OCI-LY7 (cell line): ENCODE results near the gene CCAR1. TPM values are rescaled to one million over a fixed set of nuclear protein-coding genes. Genes with fewer than 3 reads are reported as not detected.
A peak's percentile ranks its signal among the peaks of the same experiment; 100 is the strongest.

Source experiments
- BruUV-seq: library from RNA; stranded (reverse); fragments of 400-500 nt; replicated peaks from 2 replicates; lab custom pipeline; 2021; lab: Mats Ljungman, UMichigan
- CTCF ChIA-PET: fragments of 300-600 bp; sonication (Branson Sonifier 250); formaldehyde crosslinking; loops from one replicate; lab custom pipeline; 2022; ENCODE audit warnings: antibody characterized with exemption; ENCODE audit not compliant: unreplicated experiment; lab: Charles Lee
- POLR2A ChIA-PET: fragments of 300-600 bp; sonication (Branson Sonifier 250); formaldehyde crosslinking; loops from one replicate; lab custom pipeline; 2022; ENCODE audit warnings: antibody characterized with exemption; lab: Charles Lee
- DNase-seq: peaks from one replicate; pipeline ENCODE4 v3.0.0-alpha.2; 2015; ENCODE audit warnings: low spot score
- H2AFZ ChIP-seq: fragments of 200-600 bp; sonication (generic), shearing (Covaris generic); 2 replicates; pipeline ENCODE4 v1.6.1; 2014; ENCODE audit warnings: mild to moderate bottlenecking, antibody characterized with exemption, low read length, moderate library complexity
- H3K27ac ChIP-seq: fragments of 200-600 bp; sonication (generic); 2 replicates; pipeline ENCODE4 v1.5.1; 2014; ENCODE audit warnings: mixed run types, low read depth, mild to moderate bottlenecking, moderate library complexity, low read length, inconsistent platforms; ENCODE audit not compliant: poor library complexity, severe bottlenecking
- H3K36me3 ChIP-seq: fragments of 200-600 bp; sonication (generic); 2 replicates; pipeline ENCODE4 v1.6.1; 2014; ENCODE audit warnings: mild to moderate bottlenecking, antibody characterized with exemption, low read length, moderate library complexity, mixed read lengths; ENCODE audit not compliant: insufficient read depth
- H3K4me1 ChIP-seq: fragments of 200-600 bp; sonication (generic); 2 replicates; pipeline ENCODE4 v1.5.1; 2014; ENCODE audit warnings: mild to moderate bottlenecking, low read length; ENCODE audit not compliant: insufficient read depth, poor library complexity, severe bottlenecking
- H3K4me2 ChIP-seq: fragments of 200-600 bp; sonication (generic); 2 replicates; pipeline ENCODE4 v1.6.1; 2014; ENCODE audit warnings: mild to moderate bottlenecking, low read length
- H3K4me3 ChIP-seq: fragments of 200-600 bp; sonication (generic); 2 replicates; pipeline ENCODE4 v1.5.1; 2014; ENCODE audit warnings: mild to moderate bottlenecking, low read depth, low read length; ENCODE audit not compliant: poor library complexity, severe bottlenecking
- H3K79me2 ChIP-seq: fragments of 200-600 bp; sonication (generic); 2 replicates; pipeline ENCODE4 v1.6.1; 2016; ENCODE audit warnings: low read depth, mild to moderate bottlenecking, low read length, moderate library complexity, mixed read lengths; ENCODE audit not compliant: insufficient read depth
- H3K9me2 ChIP-seq: fragments of 200-600 bp; sonication (generic); 2 replicates; pipeline ENCODE4 v1.6.1; 2016; ENCODE audit warnings: mild to moderate bottlenecking, low read length, mixed read lengths; ENCODE audit not compliant: insufficient read depth
- H3K9me3 ChIP-seq: fragments of 200-600 bp; sonication (generic); 2 replicates; pipeline ENCODE4 v1.6.1; 2014; ENCODE audit warnings: mild to moderate bottlenecking, mixed run types, low read length, mixed read lengths
- H4K20me1 ChIP-seq: fragments of 200-600 bp; sonication (generic); 2 replicates; pipeline ENCODE4 v1.6.1; 2014; ENCODE audit warnings: mild to moderate bottlenecking, antibody characterized with exemption, low read length, moderate library complexity, mixed read lengths; ENCODE audit not compliant: insufficient read depth
- EZH2phosphoT487 ChIP-seq: fragments of 200-600 bp; sonication (generic); IDR thresholded peaks from 2 replicates; pipeline ENCODE4 v1.6.1; 2018; ENCODE audit warnings: low read depth, borderline replicate concordance, mild to moderate bottlenecking, mixed run types, antibody characterized with exemption, low read length, moderate library complexity, mixed read lengths
- intact Hi-C: fragments of 100-400 bp; cut with micrococcal nuclease; formaldehyde crosslinking; loops from one replicate; pipeline ENCODE4 v1.10.0; 2022; ENCODE audit not compliant: unreplicated experiment
- total RNA-seq, 2 experiments: library from RNA; depleted of rRNA in 1 of 2; stranded (reverse); fragments of >200 nt in 1 of 2; shearing (Covaris generic) in 1 of 2; gene quantifications; 2 replicates each; pipeline ENCODE4 v1.2.3, GENCODE V29; 2014 to 2022
- TF ChIP-seq, protein P1 (sequence below): fragments of 200-600 bp; sonication (generic); conservative IDR thresholded peaks from 2 replicates; pipeline ENCODE4 v1.5.1; 2014; ENCODE audit warnings: mild to moderate bottlenecking, antibody characterized with exemption, low read length, moderate library complexity, mixed read lengths

The CCAR1 gene
- total RNA-seq, 2 experiments from 2014 or later: 66.3 to 126 TPM

DNA sequence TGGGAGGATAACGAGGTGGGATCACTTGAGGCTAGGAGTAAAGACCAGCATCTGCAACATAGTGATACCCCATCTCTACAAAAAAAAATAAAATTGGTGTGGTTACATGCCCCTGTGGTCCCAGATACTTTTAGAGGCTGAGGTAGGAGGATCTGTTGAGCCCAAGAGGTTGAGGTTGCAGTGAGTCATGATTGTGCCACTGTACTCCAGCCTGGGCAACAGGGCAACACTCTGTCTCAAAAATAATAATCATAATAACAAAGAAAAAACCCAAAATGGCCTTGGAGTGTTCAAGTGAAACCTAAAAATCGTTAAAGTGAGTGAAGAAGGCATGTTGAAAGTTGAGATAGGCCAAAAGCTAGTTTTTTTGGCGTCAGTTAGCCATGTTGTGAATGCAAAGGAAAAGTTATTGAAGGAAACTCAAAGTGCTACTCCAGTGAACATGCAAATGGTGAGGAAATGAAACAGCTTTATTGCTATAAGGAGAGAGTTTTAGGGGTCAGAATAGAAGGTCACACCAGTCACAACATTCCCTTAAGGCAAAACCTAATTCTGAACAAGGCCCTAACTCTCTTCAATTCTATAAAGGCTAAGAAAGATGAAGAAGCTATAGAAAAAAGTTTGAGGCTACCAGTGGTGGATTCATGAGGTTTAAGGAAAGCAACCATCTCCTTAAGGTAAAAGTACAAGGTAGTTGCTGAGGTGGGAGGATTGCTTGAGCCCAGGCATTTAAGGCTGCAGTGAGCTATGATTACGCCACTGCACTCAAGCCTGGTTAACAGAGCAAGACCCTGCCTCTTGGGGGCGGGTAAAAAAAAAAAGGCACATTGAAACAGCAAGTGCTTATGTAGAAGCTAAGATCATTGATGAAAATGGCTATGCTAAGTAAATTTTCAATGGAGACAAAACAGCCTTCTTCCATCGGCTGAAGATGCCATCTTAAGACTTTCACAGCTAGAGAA, 60.9 kb downstream of the CCAR1 start:
- Histone ChIP-seq H2AFZ (no peak overlapping the region), H3K4me1 (peaks cover 15% of the 10 kb centered on the region), H3K36me3 (peaks cover 94% of the 10 kb centered on the region), H3K79me2 (no peaks in the 10 kb centered on the region), H3K27ac (peak overlapping the region; percentile 43), H3K9me2 (no peaks in the 10 kb centered on the region), H3K9me3 (no peaks in the 10 kb centered on the region), H3K4me2 (peak overlapping the region; percentile 47), H4K20me1 (no peaks in the 10 kb centered on the region), H3K4me3 (no peak overlapping the region)
- peak; percentile 26 for DNase-seq
- ChIA-PET POLR2A (interaction anchor here (0.5 to 1.2 kb wide), 5 partner anchors 11 to 285 kb away, joined by 3 to 4 read pairs (median 4); no protein-coding TSS in a partner anchor), CTCF (interaction anchor here (0.6 kb wide), 2 partner anchors 45 to 305 kb away, joined by 3 to 4 read pairs; no protein-coding TSS in a partner anchor)
- intact Hi-C loops: loop anchor here (5.0 kb wide), 1 partner anchor 115 kb away; no protein-coding TSS in a partner anchor
- TSS peak; percentile 24 for BruUV-seq
- TF ChIP-seq EZH2phosphoT487: no peak
- TF ChIP-seq, protein P1, sequence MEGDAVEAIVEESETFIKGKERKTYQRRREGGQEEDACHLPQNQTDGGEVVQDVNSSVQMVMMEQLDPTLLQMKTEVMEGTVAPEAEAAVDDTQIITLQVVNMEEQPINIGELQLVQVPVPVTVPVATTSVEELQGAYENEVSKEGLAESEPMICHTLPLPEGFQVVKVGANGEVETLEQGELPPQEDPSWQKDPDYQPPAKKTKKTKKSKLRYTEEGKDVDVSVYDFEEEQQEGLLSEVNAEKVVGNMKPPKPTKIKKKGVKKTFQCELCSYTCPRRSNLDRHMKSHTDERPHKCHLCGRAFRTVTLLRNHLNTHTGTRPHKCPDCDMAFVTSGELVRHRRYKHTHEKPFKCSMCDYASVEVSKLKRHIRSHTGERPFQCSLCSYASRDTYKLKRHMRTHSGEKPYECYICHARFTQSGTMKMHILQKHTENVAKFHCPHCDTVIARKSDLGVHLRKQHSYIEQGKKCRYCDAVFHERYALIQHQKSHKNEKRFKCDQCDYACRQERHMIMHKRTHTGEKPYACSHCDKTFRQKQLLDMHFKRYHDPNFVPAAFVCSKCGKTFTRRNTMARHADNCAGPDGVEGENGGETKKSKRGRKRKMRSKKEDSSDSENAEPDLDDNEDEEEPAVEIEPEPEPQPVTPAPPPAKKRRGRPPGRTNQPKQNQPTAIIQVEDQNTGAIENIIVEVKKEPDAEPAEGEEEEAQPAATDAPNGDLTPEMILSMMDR: no peak

DNA sequence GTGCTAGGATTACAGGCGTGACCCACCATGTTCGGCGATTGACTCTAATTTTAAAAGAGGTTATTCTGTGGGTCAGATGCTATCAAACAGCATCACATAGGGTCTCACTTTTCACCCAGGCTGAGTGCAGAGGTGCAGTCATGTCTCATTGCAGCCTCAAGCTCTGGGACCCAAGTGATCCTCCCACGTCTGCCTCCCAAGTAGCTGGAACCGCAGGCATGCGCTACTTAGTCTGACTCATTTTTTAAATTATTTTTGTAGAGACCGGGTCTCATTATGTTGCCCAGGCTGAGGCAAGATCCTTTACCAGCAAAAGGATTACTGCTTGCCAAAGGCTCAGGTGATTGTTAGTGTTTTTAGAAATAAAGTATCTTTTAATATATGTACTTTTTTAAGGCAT, 63.4 kb downstream of the CCAR1 start:
- BruUV-seq: no TSS peak
- Histone ChIP-seq H3K4me2 (no peak overlapping the region), H3K36me3 (peaks cover 94% of the 10 kb centered on the region), H3K4me1 (peaks cover 15% of the 10 kb centered on the region), H3K79me2 (no peaks in the 10 kb centered on the region), H3K4me3 (no peak overlapping the region), H3K9me3 (no peaks in the 10 kb centered on the region), H3K27ac (no peak overlapping the region), H3K9me2 (no peaks in the 10 kb centered on the region), H2AFZ (no peak overlapping the region), H4K20me1 (no peaks in the 10 kb centered on the region)
- no peak for DNase-seq
- CTCF ChIA-PET: no interaction called here
- TF ChIP-seq EZH2phosphoT487: no peak
- TF ChIP-seq, protein P1: no peak
- intact Hi-C loops: loop anchor here (5.0 kb wide), 1 partner anchor 113 kb away; no protein-coding TSS in a partner anchor
- POLR2A ChIA-PET: no interaction called here
